Articular chondrocyte of knee joint (primary cell): ENCODE measurements around the gene BICDL2. TPM values are rescaled to one million over a fixed set of nuclear protein-coding genes. Genes with fewer than 3 reads are reported as not detected.

Experiments
- small RNA-seq: library from RNA; depleted of rRNA; stranded (forward); fragments of <200 nt; gene quantifications from one replicate; pipeline ENCODE3, GENCODE V24; 2012
- total RNA-seq: library from RNA; depleted of rRNA; stranded (reverse); fragments of >200 nt; gene quantifications from 2 replicates; pipeline ENCODE4 v1.2.3, GENCODE V29; 2012

Gene BICDL2, protein sequence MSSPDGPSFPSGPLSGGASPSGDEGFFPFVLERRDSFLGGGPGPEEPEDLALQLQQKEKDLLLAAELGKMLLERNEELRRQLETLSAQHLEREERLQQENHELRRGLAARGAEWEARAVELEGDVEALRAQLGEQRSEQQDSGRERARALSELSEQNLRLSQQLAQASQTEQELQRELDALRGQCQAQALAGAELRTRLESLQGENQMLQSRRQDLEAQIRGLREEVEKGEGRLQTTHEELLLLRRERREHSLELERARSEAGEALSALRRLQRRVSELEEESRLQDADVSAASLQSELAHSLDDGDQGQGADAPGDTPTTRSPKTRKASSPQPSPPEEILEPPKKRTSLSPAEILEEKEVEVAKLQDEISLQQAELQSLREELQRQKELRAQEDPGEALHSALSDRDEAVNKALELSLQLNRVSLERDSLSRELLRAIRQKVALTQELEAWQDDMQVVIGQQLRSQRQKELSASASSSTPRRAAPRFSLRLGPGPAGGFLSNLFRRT
- 0.11 TPM in 1 of 2 replicates, not detected in the other for total RNA-seq

DNA sequence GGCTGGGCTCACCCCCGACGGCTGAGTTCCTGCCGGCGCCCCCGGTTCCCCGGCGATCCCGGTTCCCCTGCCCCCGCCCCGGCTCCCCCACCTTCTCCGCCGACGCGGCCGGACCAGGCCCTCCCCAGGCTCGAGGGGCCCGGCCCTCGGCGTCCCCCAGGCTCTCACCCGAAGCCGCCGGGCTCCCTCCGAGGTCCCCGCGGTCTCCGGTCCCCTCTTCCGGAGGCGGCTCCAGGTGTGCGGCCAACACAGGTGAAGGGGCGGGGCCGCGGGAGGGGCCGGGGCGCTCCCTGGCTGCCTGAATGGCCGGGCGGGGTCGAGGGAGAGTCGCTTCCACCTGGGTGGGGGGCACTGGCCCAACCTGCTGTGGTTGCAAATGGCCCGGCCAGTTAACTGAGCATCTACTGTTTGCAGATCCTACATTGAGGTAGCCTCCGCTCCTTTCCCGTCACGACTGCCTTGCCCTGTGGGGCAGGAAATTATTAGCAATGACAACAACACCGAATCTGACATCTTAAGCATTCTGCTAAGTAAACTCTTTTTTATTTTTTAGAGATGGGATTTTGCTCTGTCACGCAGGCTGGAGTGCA is at the start of gene BICDL2:
Gene BICDL2, minus strand, starts transcription at position 219 of the 590 bp plus-strand sequence. CDS start 1,448 bp downstream, outside the sequence.

DNA sequence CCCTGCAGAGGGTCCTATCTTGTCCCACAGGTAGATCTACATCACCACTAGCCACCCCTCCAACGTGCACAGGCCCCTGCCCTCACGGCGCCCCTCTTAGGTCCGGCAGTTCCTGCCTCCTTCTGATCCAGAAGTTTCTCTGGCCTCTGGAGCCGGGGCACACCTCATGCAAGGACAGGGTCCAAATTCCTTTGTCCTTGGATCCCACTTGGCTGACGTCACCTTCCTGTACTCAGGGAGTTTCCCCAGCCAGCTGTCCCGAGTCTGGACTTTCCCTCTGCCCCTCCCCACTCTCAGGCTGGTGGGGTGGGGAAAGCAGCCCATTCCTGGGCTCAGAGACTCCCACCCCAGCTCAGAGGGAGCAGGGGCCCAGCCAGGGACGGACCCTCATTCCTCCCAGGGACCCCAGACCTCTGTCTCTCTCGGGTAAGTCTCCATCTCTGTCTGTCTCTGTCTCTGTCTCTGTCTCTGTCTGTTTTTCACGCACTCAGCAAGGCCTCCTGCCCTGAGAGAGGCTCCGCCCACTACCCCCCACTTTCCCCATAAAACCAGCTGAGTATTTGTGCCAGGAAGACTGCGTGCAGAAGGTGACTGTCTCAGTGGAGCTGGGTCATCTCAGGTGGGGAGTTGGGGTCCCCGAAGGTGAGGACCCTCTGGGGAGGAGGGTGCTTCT is 28.5 kb upstream of the BICDL2 start, which contains the start of gene IL32:
Gene IL32, plus strand, starts transcription at position 572 of the 673 bp plus-strand sequence. CDS start 172 bp downstream, outside the sequence.

DNA sequence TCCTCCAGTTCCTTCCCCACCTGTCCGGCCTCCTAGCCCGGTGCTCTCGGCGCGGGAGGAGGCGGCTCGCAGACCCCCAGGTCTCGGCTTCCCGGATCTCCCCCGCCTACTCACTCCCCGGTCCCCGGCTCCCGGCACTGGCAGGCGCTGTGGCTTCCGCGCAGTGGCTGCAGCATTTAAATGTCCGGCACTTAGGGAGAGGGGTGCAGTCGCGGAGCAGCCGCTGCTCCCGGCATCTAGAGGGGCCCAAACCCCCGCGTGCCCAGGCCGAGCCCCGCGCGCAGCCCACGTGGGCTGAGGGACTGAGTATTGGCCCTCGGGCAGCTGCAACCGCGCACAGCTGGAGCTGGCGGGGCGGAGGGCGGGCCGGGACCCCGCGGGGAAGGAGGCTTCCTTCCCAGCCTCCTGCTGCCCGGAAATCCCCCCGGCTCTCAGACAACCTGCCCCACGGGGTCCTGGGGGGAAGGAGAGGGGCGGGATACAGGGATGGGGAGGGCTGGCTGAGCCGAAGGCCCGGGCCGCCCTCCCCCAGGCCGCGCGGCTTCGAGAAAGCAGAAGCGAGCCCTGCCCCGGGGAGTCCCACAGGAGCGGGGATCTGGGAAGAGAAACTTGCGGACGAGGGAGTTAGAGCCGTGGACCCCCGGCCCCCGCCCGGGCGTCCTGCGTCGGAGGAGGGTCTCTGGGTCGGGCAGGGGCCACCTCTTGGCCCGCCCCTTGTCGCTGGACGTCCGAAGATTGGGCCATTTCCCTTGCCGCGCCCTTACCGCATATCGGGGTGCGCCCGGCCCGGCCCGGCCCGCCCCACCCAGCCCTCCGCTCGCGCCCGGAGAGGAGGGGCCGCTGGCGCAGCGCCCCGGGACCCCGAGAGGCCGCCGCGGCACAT is 9.3 kb upstream of the BICDL2 start, which contains the start of gene MMP25:
Gene MMP25, plus strand, starts transcription at position 804 of the 883 bp plus-strand sequence. CDS start 357 bp downstream, outside the sequence.

DNA sequence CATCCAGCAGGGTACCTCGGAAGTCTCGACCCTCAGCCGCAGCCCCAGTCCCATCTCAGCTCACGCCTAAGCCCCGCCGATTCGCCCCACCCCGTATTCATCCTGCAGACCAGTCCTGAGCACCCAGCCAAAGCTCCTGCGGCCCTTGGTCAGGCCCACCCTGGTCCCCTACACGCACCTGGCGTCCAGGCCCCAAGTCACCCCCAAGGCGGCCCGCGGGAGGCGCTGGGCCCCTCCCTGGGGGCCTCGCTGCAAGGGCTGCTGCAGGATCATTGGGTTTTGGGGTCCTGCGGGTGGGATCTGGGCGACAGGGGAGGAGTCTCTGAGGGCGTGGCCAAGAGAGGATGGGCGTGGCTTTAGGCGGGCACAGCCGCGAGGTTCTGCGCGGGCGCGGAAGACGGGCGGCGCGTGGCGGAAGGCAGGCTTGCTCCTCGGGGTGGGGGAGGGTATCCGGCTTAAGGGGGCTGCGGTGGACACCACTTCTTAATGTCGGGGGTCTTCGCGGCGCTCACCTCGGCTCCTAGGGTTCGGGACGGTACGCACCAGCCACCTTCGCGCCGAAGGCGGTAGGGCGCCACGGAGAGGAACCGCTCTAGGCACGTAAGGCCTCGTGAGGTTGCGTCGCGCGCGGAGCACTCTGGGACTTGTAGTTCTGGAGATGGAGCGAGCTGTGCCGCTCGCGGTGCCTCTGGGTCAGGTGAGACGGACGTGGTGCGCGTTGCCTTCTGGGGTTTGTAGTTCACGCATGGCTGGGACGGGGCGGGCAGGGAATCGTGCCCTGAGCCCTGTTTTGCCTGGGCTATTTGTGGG is 12.9 kb downstream of the BICDL2 start, which contains the start of the genes HCFC1R1 and THOC6:
Gene HCFC1R1, minus strand, starts transcription at position 274 of the 810 bp plus-strand sequence. Its CDS starts 1 bp downstream, at position 273.
Gene THOC6, plus strand, starts transcription at position 367 of the 810 bp plus-strand sequence. Its CDS starts 292 bp downstream, at position 659.

DNA sequence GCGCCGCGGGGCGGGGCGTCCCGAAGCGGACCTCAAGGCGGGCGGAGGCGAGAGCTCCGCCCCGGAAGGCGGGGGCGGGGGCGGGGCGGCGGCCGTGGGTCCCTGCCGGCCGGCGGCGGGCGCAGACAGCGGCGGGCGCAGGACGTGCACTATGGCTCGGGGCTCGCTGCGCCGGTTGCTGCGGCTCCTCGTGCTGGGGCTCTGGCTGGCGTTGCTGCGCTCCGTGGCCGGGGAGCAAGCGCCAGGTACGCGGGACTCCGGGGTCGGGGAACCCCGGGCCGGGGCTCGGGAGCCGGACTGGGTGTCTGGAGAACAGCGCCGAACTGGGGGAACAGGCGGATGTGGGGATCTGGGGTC is 16.5 kb downstream of the BICDL2 start, which contains the start of gene TNFRSF12A:
Gene TNFRSF12A, plus strand, starts transcription at position 122 of the 357 bp plus-strand sequence. Its CDS starts 30 bp downstream, at position 152.

DNA sequence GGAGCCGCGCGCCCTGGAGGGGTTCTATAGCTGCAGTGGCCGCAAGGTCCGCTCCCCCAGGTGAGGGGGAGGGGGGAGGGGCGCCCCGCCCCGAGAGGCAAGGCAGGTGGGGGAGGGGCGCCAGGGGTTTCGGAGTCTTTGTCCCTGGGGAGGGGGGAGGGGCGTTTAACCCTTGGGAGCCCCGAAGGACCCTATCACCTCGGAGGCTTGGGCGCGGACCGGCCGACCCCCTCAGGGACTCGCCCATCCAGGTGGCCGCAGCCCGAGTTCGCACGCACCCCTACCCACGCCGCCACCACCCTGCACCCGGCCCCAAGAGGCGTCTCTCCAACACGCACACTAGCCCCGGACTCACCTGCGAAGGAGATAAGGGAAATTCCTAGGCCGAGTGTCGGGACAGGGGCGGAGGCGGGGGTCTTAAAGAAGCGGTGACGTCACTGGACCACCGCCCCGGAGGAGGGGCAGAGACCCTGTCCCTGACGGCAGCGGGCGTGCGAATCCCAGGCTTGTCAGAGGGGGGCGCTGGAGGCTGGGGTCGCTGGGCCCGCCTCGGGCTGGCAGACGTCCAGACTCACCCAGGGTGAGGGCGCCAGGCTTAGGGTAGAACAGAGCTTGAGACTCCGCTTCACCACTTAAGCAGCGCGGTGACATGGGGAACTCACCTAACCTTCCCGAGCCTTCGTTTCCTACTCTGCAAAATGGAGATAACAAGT is 18.8 kb downstream of the BICDL2 start, which contains the start of gene CLDN6:
Gene CLDN6, minus strand, starts transcription at position 390 of the 713 bp plus-strand sequence. CDS start 2,162 bp downstream, outside the sequence.

DNA sequence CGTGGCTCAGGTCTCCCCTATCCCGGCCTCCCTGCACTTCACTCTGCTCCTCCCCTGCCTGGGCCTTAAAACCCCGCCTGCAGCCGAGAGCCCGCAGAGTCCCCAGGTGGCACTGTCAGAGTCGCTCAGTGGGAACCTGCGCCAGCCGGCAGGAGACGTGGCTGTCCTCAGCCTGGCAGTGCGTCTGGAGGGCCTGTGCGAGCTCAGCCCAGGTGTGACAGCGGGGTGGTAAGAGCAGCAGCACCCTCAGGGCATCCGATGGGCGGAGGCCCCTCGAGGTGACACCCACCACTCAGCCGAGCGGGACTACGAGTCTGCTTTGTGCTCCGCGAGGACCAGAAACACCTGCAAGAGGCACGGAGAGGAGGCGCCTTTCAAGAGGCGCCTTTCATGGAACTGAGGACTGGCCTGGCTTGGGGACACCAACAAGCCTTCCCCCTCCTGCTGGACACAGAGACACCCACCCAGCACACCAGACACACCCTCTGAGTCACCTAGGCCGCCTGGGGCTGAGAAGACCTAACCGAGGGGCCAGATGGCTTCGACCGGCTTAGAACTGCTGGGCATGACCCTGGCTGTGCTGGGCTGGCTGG is 23.8 kb downstream of the BICDL2 start, which contains the start of gene CLDN9:
Gene CLDN9, plus strand, starts transcription at position 96 of the 593 bp plus-strand sequence. Its CDS starts 440 bp downstream, at position 536.

DNA sequence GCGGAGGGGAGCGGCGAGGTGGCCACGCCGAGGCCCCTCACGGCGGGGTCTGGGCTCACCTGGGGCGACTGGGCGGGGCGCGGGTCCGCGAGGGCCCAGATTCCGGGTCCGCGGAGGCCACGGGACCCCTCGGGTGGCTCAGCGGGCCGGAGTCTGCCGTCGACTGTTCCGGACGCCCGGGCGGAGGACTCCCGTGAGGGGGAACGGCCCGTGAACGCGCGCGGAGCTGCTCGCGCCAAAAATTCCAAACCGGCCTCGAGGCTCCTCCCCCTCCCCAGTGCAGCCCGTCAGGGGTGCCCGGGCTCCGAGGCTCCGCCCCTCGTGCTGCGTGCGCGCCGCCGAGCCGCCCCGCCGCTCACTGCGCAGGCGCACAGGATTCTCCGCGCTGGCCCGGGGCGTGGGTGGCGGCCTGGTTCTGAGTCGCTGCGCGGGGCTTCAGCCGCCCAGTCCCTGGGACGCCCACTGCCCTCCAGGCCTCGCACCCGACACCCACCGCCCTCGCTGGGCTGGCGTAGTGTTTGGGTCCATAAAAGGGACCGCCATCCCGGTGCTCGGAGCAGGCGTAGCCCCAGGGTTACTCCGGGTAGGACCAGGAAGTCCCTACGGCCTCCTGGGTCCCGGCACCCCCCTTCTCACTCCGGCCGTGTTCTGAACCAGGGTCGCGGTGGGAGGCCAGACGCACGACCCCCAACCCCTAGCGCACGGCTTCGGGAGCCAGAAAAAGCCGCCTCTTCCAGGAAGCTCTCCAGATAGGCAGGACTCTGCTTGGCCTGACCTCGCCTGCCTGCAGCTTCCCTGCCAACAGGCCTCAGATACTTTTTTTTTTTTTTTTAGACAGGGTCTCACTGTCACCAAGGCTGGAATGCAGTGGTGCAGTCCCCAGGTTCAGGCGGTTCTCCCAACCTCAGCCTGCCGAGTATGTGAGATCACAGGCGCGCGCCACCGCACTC is 56.2 kb downstream of the BICDL2 start, which contains the start of gene PKMYT1:
Gene PKMYT1, minus strand, starts transcription at position 220 of the 950 bp plus-strand sequence. CDS start 789 bp downstream, outside the sequence.

Small RNAs within 50 kb of the gene (small RNA-seq; reads per million reads assigned to genes)
- gene LINC00514 (not detected), gene RNU1-22P (not detected)

Other genes with a start within 250 kb of the BICDL2 start
- gene PRSS33, start 249.4 kb downstream of the BICDL2 start, total RNA-seq = not detected in 2 replicates
- not detected in 2 replicates for gene PRSS41, start 238.5 kb downstream of the BICDL2 start, total RNA-seq
- gene PRSS21, start 219.7 kb downstream of the BICDL2 start, total RNA-seq = 0.22 TPM in 1 of 2 replicates, not detected in the other
- 3.7 and 6.7 TPM in 2 replicates for gene ZG16B, start 206.6 kb downstream of the BICDL2 start, total RNA-seq
- gene PRSS22, start 178.8 kb downstream of the BICDL2 start, total RNA-seq = not detected in 2 replicates
- 37.6 and 46.6 TPM in 2 replicates for gene FLYWCH2, start 153.7 kb downstream of the BICDL2 start, total RNA-seq
- gene FLYWCH1, start 125.0 kb downstream of the BICDL2 start, total RNA-seq = 43.4 and 51.8 TPM in 2 replicates
- gene KREMEN2, start 72.7 kb downstream of the BICDL2 start, total RNA-seq = not detected in 2 replicates
- gene PAQR4, start 67.6 kb downstream of the BICDL2 start, total RNA-seq = 3.5 and 4.8 TPM in 2 replicates
- gene PKMYT1, start 56.5 kb downstream of the BICDL2 start, total RNA-seq = 4.8 and 6.4 TPM in 2 replicates
- gene CLDN9, start 24.0 kb downstream of the BICDL2 start, total RNA-seq = not detected in 2 replicates
- not detected in 2 replicates for gene CLDN6, start 18.8 kb downstream of the BICDL2 start, total RNA-seq
- 114 and 131 TPM in 2 replicates for gene TNFRSF12A, start 16.6 kb downstream of the BICDL2 start, total RNA-seq
- 12.8 and 18.4 TPM in 2 replicates for gene HCFC1R1, start 13.0 kb downstream of the BICDL2 start, total RNA-seq
- 18.8 and 20.3 TPM in 2 replicates for gene THOC6, start 12.9 kb downstream of the BICDL2 start, total RNA-seq
- gene MMP25, start 9.6 kb upstream of the BICDL2 start, total RNA-seq = not detected in 2 replicates
- 1.3 and 5.6 TPM in 2 replicates for gene IL32, start 28.7 kb upstream of the BICDL2 start, total RNA-seq
- not detected in 2 replicates for gene ZSCAN10, start 62.4 kb upstream of the BICDL2 start, total RNA-seq
- 9.7 and 11.8 TPM in 2 replicates for gene ZNF205, start 75.6 kb upstream of the BICDL2 start, total RNA-seq
- 4.2 and 4.8 TPM in 2 replicates for gene ZNF213, start 98.1 kb upstream of the BICDL2 start, total RNA-seq
- gene OR1F1, start 151.3 kb upstream of the BICDL2 start, total RNA-seq = not detected in 2 replicates
- gene ZNF200, start 198.2 kb upstream of the BICDL2 start, total RNA-seq = 9.3 and 9.8 TPM in 2 replicates
- gene MEFV, start 219.7 kb upstream of the BICDL2 start, total RNA-seq = 0.11 and 0.13 TPM in 2 replicates
- gene ZNF263, start 246.5 kb upstream of the BICDL2 start, total RNA-seq = 35.3 and 43.6 TPM in 2 replicates